ENCODE measurements around the gene SCGB3A2. TPM values are rescaled to one million over a fixed set of nuclear protein-coding genes. Genes with fewer than 3 reads are reported as not detected.

The SCGB3A2 gene
- total and polyA plus RNA-seq, 2 donors (not counting 3 experiments of a cell fraction or from before 2014, with no cell fraction given) = not detected

GRCh38 chr5:147874910-147875367 is 3.6 kb upstream of the SCGB3A2 start:
- peaks cover 3 to 4% of the 10 kb centered on the region in 2 experiments for H3K27me3 ChIP-seq (ENCODE audit: control insufficient read depth in 2 of 2, insufficient read depth in 2 of 2, low read length in 2 of 2)
- no peaks in the 10 kb centered on the region for H3K9me3 ChIP-seq (replicated peaks; ENCODE audit: control insufficient read depth, insufficient read depth, low read length)
- CTCF ChIA-PET = no interaction called here
- dilution Hi-C loops (cut with MboI; ENCODE audit: extremely low pct_ligation_motif_present, low sequenced_read_pairs) (no loop called here), intact Hi-C loops (cut with micrococcal nuclease) (no loop called here)
- no peaks in the 10 kb centered on the region for H3K4me1 ChIP-seq (ENCODE audit: control insufficient read depth, extremely low read depth, insufficient read depth, low read length)
- H3K79me2 ChIP-seq (ENCODE audit: control insufficient read depth, insufficient read depth, low read length) = no peaks in the 10 kb centered on the region
- no TSS peak for BruUV-seq (replicated peaks)
- no peak for DNase-seq (ENCODE audit: low read depth, low spot score)
- no peak overlapping the region for H3K4me3 ChIP-seq (replicated peaks in 1 of 3; ENCODE audit: insufficient read depth in 1 of 3, low read depth in 1 of 3, low read length in 3 of 3)
- no peak overlapping the region for H3K27ac ChIP-seq (ENCODE audit: insufficient read depth, low read depth, low read length)
- no peaks in the 10 kb centered on the region for H3K9me1 ChIP-seq (replicated peaks; ENCODE audit: control insufficient read depth, extremely low read depth, insufficient read depth, low read length)
- H3K4me2 ChIP-seq (ENCODE audit: insufficient read depth, low read length) = no peak overlapping the region
- H3K36me3 ChIP-seq (ENCODE audit: control insufficient read depth in 2 of 2, extremely low read depth in 1 of 2, insufficient read depth in 2 of 2, low read length in 2 of 2) = no peaks in the 10 kb centered on the region
- no peak overlapping the region for H3K9ac ChIP-seq (replicated peaks; ENCODE audit: extremely low read depth, insufficient read depth, low read length)
- POLR2A ChIA-PET = no interaction called here
- H2AFZ ChIP-seq (ENCODE audit: low read depth, low read length) = no peak overlapping the region
- FAIRE-seq = no peak
- TF ChIP-seq FOS (IDR thresholded peaks at IDR 0.05; ENCODE audit: borderline replicate concordance, insufficient read depth, low read length) (no peak), POLR2A (IDR thresholded peaks at IDR 0.05; ENCODE audit: low read depth, low read length) (no peak), POLR2AphosphoS5 (IDR thresholded peaks at IDR 0.05; ENCODE audit: insufficient read depth, low read depth, low read length) (no peak), EZH2 (IDR thresholded peaks at IDR 0.05; ENCODE audit: borderline replicate concordance, low read depth, low read length, severe bottlenecking) (no peak), GATA2 (IDR thresholded peaks at IDR 0.05; ENCODE audit: insufficient read depth, insufficient read length, low read depth, low read length) (no peak), JUN (IDR thresholded peaks at IDR 0.05; ENCODE audit: borderline replicate concordance, insufficient read depth, insufficient read length, low read depth) (no peak), MYC (IDR thresholded peaks at IDR 0.05; ENCODE audit: low read depth, low read length) (no peak), MAX (IDR thresholded peaks at IDR 0.05; ENCODE audit: insufficient read depth, insufficient read length) (no peak)
- TF ChIP-seq, protein P1, sequence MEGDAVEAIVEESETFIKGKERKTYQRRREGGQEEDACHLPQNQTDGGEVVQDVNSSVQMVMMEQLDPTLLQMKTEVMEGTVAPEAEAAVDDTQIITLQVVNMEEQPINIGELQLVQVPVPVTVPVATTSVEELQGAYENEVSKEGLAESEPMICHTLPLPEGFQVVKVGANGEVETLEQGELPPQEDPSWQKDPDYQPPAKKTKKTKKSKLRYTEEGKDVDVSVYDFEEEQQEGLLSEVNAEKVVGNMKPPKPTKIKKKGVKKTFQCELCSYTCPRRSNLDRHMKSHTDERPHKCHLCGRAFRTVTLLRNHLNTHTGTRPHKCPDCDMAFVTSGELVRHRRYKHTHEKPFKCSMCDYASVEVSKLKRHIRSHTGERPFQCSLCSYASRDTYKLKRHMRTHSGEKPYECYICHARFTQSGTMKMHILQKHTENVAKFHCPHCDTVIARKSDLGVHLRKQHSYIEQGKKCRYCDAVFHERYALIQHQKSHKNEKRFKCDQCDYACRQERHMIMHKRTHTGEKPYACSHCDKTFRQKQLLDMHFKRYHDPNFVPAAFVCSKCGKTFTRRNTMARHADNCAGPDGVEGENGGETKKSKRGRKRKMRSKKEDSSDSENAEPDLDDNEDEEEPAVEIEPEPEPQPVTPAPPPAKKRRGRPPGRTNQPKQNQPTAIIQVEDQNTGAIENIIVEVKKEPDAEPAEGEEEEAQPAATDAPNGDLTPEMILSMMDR (IDR thresholded peaks at IDR 0.05; ENCODE audit: extremely low read depth in 1 of 2, insufficient read depth in 1 of 2, low read depth in 1 of 2, low read length in 2 of 2) = no peak
- H4K20me1 ChIP-seq (replicated peaks; ENCODE audit: control insufficient read depth, extremely low read depth, insufficient read depth, low read length) = no peaks in the 10 kb centered on the region
